Iris pigment epithelial cell (primary cell): ENCODE measurements around the gene UCN3.

Experiments used
- DNase-seq: peaks from one replicate; pipeline ENCODE4 v3.0.0-alpha.2; 2011; ENCODE audit warnings: low read depth

Gene UCN3

DNA sequence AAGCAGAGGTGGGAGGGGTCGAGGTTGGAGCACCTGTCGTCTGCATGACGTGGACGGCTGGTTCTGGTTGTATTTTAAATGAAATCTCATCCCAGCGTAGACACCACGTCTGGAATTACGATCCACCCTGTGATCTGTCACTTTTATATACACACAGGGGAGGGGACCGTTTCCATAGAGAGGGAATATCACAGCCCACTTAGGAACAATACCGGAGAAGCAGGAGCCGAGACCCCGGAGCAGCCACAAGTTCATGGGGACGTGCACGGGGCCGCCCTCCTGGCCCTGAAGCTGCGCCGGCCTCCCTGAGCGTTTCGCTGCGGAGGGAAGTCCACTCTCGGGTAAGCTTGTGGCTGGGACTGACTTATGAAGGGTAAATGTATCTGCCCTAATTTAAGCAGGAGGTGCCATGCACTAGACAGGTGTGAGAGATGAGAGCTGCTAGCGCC lies at the start of gene UCN3:
UCN3 (plus strand) TSS at position 77 of the 449 bp plus-strand sequence. CDS start 8,755 bp downstream, outside the sequence.
- DNase-seq, result no peak

- DNase-seq, result peak; percentile 84
Observed at GRCh38 chr10:5317547-5318107, 47.1 kb upstream of the UCN3 start.

GRCh38 chr10:5318148-5318547 lies 46.6 kb upstream of the UCN3 start:
- DNase-seq, result no peak

DNA sequence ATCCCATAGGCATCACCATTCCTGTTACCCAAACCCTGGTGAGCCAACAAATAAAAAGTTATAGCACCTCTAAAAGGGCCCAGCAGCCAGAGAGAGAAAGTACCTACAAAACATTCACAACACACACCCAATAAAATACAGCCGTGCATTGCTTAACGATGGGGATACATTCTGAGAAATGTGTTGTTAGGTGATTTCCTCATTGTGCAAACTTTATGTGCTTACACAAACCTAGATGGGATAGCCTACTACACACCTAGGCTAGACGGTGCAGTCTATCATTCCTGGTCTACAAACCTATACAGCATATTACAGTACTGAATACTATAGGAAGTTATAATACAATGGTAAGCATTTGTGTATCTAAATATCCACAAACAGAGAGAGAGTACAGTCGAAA lies 44.9 kb upstream of the UCN3 start:
- DNase-seq, result no peak

DNA sequence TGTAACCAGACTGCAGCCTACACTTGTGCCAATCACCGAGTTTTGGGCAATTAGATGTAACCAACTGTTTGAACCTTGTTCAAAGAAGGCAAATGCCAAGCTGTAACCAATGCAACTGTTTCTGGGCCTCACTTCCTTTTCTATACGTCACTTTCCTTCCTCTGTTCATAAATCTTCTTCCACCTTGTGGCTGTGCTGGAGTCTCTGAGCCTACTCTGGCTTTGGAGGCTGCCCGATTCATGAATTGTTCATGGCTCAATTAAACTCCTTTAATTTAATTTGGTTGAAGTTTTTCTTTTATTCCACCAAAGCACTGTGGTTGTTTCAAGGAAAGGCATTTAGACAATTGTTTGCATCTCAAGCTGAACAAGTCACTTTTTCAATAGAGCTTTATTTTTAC lies 43.5 kb upstream of the UCN3 start:
- DNase-seq, result no peak

- DNase-seq, result no peak
Observed at GRCh38 chr10:5323446-5323845, 41.3 kb upstream of the UCN3 start.

GRCh38 chr10:5325076-5325475 lies 39.7 kb upstream of the UCN3 start:
- DNase-seq, result no peak

GRCh38 chr10:5334196-5334880 lies 30.4 kb upstream of the UCN3 start:
- DNase-seq, result no peak

DNA sequence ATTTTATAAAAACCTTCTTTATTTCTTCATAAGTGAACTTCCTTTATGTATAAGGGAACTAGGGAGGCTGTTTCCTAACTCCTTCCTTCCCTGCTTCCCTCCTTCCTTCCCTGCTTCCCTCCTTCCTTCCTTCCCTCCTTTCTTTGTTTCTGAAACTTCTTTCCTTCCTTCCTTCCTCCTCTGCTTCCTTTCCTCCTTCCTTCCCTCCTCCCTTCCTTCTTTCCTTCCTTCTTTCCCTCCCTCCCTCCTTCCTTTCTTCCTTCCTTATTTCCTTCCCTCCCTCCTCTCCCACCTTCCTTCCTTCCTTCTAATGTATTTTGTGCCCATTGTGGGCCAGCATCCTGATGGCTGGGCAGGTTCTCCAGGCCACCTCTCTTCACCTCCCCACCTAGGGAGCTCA lies 26.8 kb upstream of the UCN3 start:
- no peak for DNase-seq

GRCh38 chr10:5343092-5343491 lies 21.7 kb upstream of the UCN3 start:
- DNase-seq, result no peak

DNA sequence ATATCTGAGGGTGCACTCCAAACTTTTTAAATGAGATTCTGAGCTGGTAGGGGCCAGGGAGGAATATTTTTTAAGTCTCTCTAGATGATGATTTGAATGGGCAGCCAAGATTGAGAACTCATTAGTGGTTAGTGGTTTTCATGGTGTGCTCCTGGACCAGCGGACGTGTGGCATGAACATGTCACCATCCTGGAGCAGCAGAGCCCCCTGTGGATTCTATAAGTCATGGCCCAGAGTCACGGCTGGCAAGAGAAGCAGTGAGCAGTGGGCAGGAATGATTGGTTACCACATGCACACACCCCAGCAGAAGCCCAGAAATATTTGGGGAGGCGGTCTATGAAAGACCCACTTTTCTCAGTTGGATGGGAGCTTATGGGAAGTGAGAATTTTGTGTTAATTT lies 21.2 kb upstream of the UCN3 start:
- peak; percentile 4 for DNase-seq

DNA sequence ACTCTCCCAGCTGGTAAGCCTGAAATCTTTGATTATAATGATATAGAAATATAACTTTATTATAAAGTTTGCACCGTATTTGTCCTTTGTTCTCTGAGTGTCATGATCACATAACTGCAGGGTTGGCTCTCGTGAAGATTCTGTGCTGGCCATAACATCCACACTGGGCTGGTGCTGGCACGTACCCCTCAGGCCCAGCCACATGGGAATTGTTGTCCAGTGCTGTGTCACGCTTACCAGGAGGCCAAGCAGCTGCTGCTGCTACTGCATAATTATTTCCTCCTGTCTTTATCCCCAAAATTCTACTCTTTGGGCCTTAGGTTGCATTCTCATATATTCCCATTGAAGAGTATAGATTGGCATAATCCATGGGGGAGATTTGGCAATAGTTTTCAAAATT lies 20.8 kb upstream of the UCN3 start:
- DNase-seq, result no peak

GRCh38 chr10:5344746-5345145 lies 20.0 kb upstream of the UCN3 start:
- DNase-seq, result no peak

DNA sequence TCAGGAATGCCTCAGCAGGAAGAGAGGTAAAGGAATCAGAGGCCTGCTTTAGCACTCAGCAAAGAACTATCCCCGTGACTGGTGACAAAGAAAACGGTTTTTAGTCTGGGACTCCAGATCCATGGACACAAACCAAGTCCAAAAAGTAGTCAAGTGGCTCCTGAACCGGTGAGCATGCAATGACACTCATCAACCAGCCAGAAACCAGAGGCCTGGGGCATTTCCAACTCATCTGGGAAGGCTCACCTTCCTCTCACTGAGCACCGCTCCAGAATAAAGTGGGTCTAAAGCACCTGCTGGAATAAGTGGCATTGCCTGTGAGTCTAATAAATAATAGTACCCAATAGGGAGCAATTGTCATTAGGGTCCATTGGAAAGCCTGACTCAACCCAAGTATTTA lies 17.9 kb upstream of the UCN3 start:
- DNase-seq, result no peak

DNA sequence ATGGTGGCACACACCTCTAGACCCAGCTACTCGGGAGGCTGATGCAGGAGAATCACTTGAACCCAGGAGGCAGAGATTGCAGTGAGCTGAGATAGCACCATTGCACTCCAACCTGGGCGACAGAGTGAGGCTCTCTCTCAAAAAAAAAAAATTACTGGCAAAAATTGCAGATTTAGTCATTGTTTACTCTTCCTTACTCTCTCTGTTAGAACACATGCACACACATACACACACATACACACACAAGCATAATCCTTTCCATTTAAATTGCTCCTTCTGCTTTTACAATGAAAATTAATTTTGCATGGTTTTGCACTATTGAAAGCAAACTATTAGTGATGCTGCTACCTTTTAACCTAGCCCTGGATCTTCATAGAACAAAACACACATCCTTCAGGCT lies 15.4 kb upstream of the UCN3 start:
- DNase-seq, result no peak

- no peak for DNase-seq
Observed at GRCh38 chr10:5354068-5354467, 10.7 kb upstream of the UCN3 start.

- no peak for DNase-seq
Observed at GRCh38 chr10:5355594-5356301, 9.0 kb upstream of the UCN3 start.

DNA sequence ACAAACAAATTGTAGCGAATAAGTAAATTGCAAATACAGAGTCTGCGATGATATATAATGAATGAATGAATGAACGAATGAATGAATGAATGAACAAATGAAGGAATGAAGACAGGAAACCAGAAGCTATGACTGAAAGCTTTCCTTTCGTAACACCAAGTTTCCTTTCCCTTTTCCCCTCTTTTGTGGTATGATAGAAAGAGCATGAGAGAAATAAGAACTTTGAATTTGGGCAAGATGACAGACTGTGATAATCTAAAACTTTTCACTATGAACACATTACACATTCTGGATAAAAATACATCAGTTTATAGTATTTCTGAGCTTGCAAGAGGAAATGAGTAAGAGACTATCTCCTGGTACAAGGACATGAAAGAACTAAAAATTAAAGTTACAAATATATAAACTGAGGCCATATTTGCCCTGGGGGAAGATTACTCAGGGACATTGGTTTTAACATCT lies 8.4 kb upstream of the UCN3 start:
- DNase-seq, result peak; percentile 14

DNA sequence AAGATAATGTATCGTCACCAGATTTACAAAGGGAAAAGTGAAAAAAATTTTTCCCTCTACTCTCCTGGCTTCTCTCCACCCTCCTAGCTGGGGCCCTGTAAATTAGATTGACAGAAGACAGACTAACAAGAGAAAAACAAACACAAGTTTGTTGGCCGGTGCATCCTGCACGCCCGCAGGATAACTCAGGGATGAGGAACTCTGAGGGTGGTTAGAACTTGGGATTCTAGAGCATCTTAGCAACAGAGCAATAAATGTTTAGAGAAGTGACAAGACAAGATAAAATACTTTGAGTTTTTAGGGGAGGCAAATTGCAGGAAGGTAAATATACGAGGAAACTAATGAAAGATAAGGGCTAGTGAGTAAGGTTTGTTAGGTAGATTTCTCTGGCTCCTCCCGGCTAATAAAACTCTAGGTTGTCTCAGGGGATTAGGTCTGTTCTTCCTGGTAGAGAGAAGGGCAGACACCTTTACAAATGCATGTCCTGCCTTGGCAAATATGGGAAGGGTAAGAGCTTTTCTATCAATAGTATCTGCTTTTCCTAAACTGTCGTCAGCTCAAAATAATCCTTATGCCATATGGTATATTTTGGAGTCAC lies 4.3 kb upstream of the UCN3 start:
- no peak for DNase-seq

GRCh38 chr10:5361966-5362365 lies 2.8 kb upstream of the UCN3 start:
- DNase-seq, result no peak

DNA sequence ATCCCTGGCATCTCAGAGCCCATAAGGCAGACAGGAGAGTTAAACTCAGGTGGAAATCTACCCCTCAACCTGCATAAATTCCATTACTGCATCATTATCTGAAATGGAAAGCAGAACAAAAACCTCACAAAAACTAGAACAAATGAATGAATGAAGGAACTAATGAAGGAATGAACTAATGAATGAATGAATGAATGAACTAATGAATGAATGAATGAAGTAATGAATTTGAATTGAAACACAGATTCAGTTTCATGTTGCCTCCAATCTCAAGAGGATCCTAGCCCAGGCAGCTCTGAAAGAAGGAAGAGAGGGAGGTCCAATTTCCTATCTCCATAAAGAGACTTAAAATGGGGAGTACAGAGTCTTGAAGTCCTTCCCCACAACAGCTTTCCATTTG lies 1.9 kb upstream of the UCN3 start:
- no peak for DNase-seq

- DNase-seq, result no peak
Observed at GRCh38 chr10:5364374-5364773, 392 bp upstream of the UCN3 start.

- DNase-seq, result no peak
Observed at GRCh38 chr10:5365928-5366327, 1.2 kb downstream of the UCN3 start.
